Measurements from ENCODE around the gene NLGN1. TPM values are rescaled to one million over a fixed set of nuclear protein-coding genes. Genes with fewer than 3 reads are reported as not detected.

Gene NLGN1
- total RNA-seq, 1 experiment from 2014 or later = not detected

- H3K79me2 ChIP-seq (ENCODE audit: insufficient read depth, low read length) = no peaks in the 10 kb centered on the region
- no peaks in the 10 kb centered on the region for H3K9me2 ChIP-seq (ENCODE audit: insufficient read depth)
- no peak overlapping the region for H3K27ac ChIP-seq (ENCODE audit: low read depth, low read length)
- no peak overlapping the region for H3K4me2 ChIP-seq (ENCODE audit: low read length)
- ATAC-seq = no peak
- BruUV-seq (replicated peaks) = no TSS peak
- no peaks in the 10 kb centered on the region for H4K20me1 ChIP-seq (ENCODE audit: insufficient read depth)
- no peak overlapping the region for H3K4me3 ChIP-seq (replicated peaks in 1 of 2; ENCODE audit: low read depth in 1 of 2, low read length in 2 of 2)
- ChIA-PET RAD21 (ENCODE audit: low non-redundant PET in 1 of 2, low total read pairs in 2 of 2, uncharacterized antibody in 2 of 2, unreplicated experiment in 2 of 2) (no interaction called here), CTCF (no interaction called here), POLR2A (no interaction called here)
- intact Hi-C loops (cut with micrococcal nuclease) = no loop called here
- no peaks in the 10 kb centered on the region for H3K36me3 ChIP-seq (ENCODE audit: control insufficient read depth in 1 of 2, insufficient read depth in 2 of 2, low read length in 2 of 2)
- H3K9me3 ChIP-seq (ENCODE audit: control insufficient read depth in 1 of 2, insufficient read depth in 1 of 2, low read depth in 1 of 2, low read length in 2 of 2) = no peaks in the 10 kb centered on the region
- no peak for TF ChIP-seq ZBTB33 (IDR thresholded peaks at IDR 0.05; ENCODE audit: extremely low read depth, insufficient replicate concordance, low read length)
- no peak for TF ChIP-seq CEBPB (IDR thresholded peaks at IDR 0.05; ENCODE audit: low read depth)
- no peaks in the 10 kb centered on the region for H3K4me1 ChIP-seq (ENCODE audit: control insufficient read depth in 1 of 2, insufficient read depth in 2 of 2, low read length in 2 of 2)
- H3K27me3 ChIP-seq (ENCODE audit: insufficient read depth, low read length) = no peaks in the 10 kb centered on the region
- no peak overlapping the region for H2AFZ ChIP-seq (ENCODE audit: low read depth, low read length, poor library complexity, severe bottlenecking)
- H3K9ac ChIP-seq (ENCODE audit: low read length) = no peak overlapping the region
- no peak for DNase-seq (ENCODE audit: low read depth, low spot score)
Measured at GRCh38 chr3:173700336-173700735, 302.8 kb downstream of the NLGN1 start.

- Histone ChIP-seq H3K36me3 (ENCODE audit: control insufficient read depth in 1 of 2, insufficient read depth in 2 of 2, low read length in 2 of 2) (no peaks in the 10 kb centered on the region), H3K9me3 (ENCODE audit: control insufficient read depth in 1 of 2, insufficient read depth in 1 of 2, low read depth in 1 of 2, low read length in 2 of 2) (no peaks in the 10 kb centered on the region), H4K20me1 (ENCODE audit: insufficient read depth) (no peaks in the 10 kb centered on the region), H3K9ac (ENCODE audit: low read length) (no peak overlapping the region), H3K79me2 (ENCODE audit: insufficient read depth, low read length) (no peaks in the 10 kb centered on the region), H3K9me2 (ENCODE audit: insufficient read depth) (no peaks in the 10 kb centered on the region), H3K4me1 (ENCODE audit: control insufficient read depth in 1 of 2, insufficient read depth in 2 of 2, low read length in 2 of 2) (no peaks in the 10 kb centered on the region), H2AFZ (ENCODE audit: low read depth, low read length, poor library complexity, severe bottlenecking) (no peak overlapping the region), H3K4me3 (replicated peaks in 1 of 2; ENCODE audit: low read depth in 1 of 2, low read length in 2 of 2) (no peak overlapping the region), H3K4me2 (ENCODE audit: low read length) (no peak overlapping the region), H3K27me3 (ENCODE audit: insufficient read depth, low read length) (no peaks in the 10 kb centered on the region), H3K27ac (ENCODE audit: low read depth, low read length) (no peak overlapping the region)
- CTCF ChIA-PET = no interaction called here
- intact Hi-C loops (cut with micrococcal nuclease) = no loop called here
- POLR2A ChIA-PET = no interaction called here
- DNase-seq (ENCODE audit: low read depth, low spot score) (no peak), ATAC-seq (no peak)
- RAD21 ChIA-PET (ENCODE audit: low non-redundant PET in 1 of 2, low total read pairs in 2 of 2, uncharacterized antibody in 2 of 2, unreplicated experiment in 2 of 2) = no interaction called here
- TF ChIP-seq CTCF (IDR thresholded peaks at IDR 0.05 in 2 of 3, conservative IDR thresholded peaks at IDR 0.05 in 1 of 3; ENCODE audit: borderline replicate concordance in 1 of 3, insufficient read depth in 1 of 3, low read depth in 2 of 3, low read length in 2 of 3) (no peak), JUND (IDR thresholded peaks at IDR 0.05) (no peak), ATF3 (IDR thresholded peaks at IDR 0.05) (no peak), CEBPB (IDR thresholded peaks at IDR 0.05; ENCODE audit: low read depth) (no peak)
- BruUV-seq (replicated peaks) = no TSS peak
Measured at GRCh38 chr3:173702561-173702960, 305.0 kb downstream of the NLGN1 start.
